MM.1S (cell line): ENCODE measurements around the gene OR2M4.

Source experiments
- EZH2phosphoT487 ChIP-seq: fragments of 300-600 bp; sonication (generic); IDR thresholded peaks from 2 replicates; pipeline ENCODE4 v1.6.1; 2018; ENCODE audit warnings: antibody characterized with exemption, low read length
- TF ChIP-seq, protein P1 (sequence below): fragments of 300-600 bp; sonication (generic); IDR thresholded peaks from 2 replicates; pipeline ENCODE4 v1.5.1; 2016; ENCODE audit warnings: antibody characterized with exemption, low read length, mixed read lengths

DNA sequence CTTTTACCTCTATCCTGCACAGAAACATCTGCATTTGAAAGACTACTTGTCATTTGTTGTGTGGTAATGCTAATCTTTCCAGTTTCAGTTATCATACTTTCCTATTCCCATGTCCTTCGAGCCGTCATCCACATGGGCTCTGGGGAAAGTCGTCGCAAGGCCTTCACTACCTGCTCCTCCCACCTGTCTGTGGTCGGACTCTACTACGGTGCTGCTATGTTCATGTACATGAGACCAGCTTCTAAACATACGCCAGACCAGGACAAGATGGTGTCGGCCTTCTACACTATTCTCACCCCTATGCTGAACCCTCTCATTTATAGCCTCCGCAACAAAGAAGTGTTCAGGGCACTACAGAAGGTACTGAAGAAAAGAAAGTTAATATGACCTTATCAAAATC lies 8.3 kb downstream of the OR2M4 start:
- TF ChIP-seq, protein P1, sequence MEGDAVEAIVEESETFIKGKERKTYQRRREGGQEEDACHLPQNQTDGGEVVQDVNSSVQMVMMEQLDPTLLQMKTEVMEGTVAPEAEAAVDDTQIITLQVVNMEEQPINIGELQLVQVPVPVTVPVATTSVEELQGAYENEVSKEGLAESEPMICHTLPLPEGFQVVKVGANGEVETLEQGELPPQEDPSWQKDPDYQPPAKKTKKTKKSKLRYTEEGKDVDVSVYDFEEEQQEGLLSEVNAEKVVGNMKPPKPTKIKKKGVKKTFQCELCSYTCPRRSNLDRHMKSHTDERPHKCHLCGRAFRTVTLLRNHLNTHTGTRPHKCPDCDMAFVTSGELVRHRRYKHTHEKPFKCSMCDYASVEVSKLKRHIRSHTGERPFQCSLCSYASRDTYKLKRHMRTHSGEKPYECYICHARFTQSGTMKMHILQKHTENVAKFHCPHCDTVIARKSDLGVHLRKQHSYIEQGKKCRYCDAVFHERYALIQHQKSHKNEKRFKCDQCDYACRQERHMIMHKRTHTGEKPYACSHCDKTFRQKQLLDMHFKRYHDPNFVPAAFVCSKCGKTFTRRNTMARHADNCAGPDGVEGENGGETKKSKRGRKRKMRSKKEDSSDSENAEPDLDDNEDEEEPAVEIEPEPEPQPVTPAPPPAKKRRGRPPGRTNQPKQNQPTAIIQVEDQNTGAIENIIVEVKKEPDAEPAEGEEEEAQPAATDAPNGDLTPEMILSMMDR = no peak
- no peak for TF ChIP-seq EZH2phosphoT487
